Activated effector memory CD4-positive, alpha-beta T cell treated with Interleukin-2 at 50 U/mL for 16 hours (primary cell): ENCODE data around the gene AQP3.
"Not testable (repeated sequence)": the region's sequence is repeated elsewhere in the genome, so short reads cannot be mapped to it uniquely, and the experiment has no call there.

Experiments
- DNase-seq: peaks from one replicate; pipeline ENCODE4 v3.0.0-alpha.2; 2020

AQP3 gene

DNA sequence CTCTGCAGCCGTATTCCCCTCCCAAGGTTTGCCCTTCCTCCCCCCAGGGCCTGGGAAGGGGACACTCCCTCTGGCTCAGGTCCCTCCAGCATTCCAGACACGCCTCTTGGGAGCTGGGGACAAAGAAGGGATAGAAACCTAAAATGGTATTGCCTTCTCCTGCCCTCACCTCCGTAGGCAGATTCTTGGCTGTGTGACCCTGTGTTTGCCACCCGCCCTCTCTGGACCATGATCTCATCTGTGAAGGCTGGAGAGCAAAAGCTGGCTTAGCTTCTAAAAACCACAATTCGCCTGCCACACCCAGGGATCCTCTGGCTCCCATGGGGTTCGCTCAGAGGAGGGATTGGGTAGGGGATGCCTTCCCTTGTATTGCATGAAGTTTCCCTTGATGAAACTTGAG is 7.7 kb downstream of the AQP3 start:
- no peak for DNase-seq

DNA sequence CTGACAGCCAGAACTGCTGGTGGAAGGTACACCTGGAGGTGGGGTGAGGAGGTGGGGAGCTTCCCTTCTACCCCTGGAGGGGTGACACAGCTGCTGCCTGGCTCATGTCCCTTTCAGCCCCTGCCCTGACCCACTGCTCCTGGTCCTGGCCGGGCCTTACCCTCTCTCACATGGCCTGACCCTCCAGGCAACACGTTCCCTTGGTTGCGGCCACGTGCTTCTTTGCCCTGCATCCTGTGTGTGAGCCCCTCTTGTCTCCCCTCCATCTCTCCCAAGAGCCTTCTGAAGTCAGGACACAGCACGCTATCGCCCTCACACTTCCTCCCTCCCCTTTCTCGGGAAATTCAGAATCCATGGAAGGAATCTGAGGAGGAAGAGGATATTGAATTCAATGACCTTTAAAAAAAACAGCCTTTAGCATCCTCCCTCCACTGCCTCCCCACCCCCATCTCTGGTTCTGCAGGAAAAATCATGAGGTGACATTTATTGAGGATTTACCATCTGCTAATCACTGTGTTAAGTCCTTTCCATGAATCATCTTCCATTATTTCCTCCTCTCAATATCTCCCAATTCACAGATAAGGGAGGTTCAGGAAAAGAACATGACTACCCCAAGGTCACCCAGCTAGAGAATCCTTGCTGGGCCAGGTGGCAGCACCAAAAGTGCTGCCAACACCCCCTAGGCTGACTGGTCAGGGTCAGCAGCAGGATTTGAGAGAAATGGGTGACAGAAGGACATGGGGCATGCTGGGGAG is 8.3 kb downstream of the AQP3 start:
- no peak for DNase-seq

DNA sequence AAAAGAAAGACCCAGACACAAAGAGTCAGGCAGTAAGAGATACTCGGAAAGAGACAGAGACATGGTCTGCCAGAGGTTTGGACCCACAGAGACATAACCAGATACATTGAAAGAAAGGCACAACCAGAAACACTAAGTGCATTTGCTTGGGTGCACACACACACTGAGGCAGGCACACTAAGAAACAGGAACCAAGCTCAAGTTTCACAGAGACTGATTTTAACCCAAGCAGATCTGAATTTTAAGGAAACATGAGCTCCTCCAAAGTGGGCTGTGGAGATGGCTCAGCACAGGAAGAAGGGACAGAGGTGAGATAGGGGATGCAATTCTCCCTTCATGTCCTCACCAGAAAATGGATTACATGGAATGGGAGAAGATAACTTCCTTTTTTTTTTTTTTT is 9.5 kb downstream of the AQP3 start:
- no peak for DNase-seq

DNA sequence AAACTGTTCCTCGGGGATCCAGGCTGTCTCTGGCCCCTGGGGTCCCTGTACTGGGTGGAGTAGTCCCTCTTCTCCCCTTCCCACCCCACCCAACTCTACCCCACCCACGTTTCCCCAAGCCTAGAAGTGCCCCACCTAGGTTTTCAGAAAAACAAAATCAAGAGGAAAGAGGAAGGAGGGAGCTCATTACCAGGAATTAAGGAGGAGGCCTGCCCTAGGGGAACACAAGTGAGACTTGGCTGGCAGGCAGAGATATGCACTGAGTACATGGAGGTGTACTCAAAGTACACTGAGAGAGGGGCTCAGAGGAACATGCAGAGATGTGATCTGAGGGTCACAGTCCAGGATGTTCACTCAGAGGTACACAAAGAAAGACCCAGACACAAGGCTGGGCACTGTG is 10.2 kb downstream of the AQP3 start:
- no peak for DNase-seq

DNA sequence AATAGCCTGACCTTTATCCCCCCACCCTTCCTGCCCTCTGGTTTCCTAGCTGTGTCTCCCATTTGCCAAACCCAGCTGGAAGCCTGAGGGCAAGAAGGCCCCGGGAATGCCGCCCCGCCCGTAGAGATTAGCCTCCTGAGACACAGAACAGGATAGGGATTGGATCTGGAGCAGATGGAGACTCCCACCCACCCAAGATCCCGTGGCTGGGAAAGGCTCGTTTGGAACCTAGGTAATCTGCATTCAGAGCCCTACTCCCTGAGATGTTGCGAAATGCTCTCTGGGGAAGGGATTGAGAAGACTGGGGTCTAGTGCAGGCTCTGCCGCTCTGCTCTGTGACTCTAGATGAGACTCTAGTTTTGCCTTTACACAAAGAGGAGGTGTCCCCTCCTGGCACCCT is 10.9 kb downstream of the AQP3 start:
- no peak for DNase-seq

DNA sequence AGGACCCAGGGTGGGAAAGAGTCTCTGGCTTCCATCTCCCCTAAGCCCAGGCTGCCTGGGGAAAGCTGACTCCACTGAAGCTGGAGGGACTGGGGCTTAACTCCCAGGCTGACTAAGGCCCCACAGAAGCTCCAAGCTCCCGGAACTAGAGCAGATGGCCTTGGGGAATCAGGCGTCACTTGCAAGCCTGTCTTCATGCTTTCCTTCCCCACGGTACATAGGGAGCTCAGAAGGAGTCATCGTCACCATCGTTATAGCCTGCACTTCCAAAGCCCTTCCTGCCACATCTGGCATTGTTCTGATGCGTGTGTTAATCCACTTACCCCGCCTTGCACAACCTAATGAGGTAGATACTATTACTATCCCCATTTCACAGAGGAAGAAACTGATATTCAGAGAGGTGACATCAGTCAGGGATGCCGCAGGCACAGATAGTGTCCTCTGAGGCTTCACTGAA is 11.5 kb downstream of the AQP3 start:
- DNase-seq: no peak

DNA sequence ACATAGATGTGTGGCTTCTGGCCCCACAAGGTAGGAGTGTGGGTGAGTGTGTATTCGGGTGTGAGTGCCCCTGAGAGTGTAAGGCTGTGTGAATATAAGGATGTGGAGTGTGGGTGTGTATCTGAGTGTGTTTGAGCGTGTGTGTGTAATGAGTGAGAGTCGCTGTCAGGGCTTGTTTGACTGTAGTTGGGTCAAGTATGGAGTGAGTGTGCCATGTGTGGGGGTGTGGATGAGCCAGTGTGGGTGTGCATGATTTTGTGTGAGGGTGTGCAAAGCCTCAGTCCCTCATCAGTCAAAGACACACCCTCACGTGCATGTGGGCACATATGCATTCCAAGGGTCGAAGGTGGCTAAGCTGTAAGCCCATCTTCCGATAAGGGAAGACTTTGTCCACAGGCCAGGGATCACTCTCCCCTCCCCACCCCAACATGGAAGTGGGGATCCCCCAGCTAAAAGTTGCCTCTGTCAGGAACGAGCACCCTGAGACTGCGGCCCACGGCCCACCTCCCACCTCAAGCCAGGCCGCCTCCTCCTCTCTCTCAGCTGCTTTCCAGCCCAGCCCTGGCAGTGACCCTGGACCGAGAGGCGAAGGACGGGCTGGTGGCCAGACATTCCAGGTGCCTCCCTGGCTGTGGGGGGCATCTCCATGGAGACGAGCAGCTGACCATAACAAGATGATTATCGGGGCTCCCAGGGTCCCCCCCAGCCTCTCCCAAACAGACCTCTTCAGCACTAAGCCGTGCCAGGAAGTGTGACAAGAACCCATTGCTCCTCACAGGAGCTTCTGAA is 12.9 kb downstream of the AQP3 start:
- DNase-seq: no peak

DNA sequence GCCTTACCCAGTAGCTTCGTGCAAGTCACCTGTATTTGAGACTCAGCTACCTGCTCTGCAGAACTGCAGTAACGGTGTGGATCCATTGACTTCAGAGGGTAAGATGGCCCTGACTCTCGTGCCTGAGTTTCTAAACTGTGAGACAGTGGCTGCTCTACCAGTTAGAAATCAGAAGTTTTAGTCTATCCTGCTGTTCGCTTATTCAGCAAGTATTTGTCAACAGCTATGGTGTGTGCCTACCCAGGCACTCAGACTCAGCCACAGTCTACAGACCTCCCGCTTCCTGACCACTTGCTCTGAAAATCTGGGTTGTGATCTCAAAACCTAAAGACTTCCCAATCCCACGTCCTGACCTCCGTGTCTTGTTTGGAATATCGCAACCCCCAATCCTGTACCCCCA is 13.5 kb downstream of the AQP3 start:
- DNase-seq: no peak

DNA sequence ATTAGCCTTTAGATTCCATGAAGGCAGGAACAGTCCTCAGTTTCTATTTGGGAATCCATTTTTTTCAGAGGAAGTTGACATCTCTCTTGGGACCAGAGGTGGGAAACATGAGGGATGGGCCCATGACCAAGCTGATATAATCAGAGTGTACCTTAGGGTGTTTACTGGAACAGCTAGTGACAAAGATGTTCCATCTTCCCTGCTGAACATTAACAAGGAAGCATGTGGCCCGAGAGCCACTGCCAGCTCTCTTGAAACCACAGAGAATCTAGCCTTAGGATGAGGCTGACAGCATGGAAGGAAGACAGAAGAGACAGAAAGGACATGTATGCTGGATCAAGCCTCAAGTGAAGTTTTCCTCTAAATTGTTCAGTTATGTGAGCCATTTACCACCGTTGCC is 16.0 kb downstream of the AQP3 start:
- no peak for DNase-seq

DNA sequence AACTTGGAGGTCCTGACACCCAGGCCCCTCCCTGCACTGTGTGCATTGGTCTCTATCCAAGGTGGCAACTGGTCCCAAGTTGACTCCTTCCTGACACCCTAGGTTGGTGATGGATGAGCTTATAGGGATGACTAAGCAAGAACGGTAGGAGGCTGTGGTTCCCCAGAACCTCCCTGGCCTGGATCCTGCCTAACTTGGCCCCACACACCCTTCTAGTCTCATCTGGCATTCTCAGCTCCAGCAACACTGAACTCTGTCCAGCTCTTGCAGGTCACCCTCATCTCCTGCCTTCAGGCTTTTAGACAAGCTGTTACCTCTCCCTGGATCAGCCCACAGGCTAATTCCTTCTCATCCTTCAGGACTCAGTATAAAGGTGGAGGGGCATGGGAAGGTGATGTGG is 16.5 kb downstream of the AQP3 start:
- DNase-seq: no peak

DNA sequence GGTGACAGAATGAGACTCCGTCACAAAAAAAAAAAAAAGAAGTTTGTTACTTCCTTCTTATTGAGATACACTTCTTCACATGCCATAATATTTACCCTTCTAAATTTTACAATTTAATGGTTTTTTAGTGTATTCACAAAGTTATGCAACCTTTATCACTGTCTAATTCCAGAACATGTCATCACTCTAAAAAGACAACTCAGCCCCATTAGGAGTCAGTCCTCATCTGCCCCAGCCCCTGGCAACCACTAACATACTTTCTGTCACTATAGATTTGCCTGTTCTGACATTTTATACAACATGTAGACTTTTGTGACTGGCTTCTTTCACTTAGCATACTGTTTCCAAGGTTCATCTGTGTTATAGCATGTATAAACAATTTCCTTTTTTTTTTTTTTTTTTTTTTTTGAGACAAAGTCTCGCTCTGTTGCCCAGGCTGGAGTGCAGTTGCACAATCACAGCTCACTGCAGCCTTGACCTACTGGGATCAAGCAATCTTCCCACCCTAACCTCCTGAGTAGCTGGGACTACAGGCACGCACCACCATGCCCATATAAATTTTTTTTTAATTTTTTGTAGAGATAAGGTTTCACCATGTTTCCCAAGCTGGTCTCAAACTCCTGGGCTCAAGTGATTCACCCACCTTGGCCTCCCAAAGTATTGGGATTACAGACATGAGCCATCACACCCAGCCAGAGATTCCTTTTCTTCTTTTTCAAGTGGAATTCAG is 18.0 kb downstream of the AQP3 start:
- no peak for DNase-seq

DNA sequence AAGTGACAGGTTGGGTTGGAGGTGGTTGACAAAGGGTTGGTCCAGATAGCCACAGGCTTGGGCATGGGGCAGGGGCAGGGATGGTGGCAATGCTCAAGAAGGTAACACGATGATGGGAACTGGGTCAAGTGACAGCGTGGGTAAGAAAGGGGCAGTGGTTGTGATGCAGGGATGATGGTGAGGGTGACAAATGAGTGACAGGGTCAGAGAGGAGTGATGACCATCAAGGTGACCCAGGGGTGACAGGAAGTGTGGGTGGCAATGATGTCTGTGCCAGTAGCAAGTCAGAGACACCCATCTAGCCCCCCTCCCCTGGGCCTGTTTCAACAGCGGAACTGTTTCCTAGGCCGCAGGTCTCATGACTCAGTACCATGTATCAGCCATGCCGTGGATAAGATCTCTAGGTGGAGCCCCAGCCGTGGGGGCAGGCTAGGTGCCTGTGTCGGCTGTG is 20.5 kb downstream of the AQP3 start:
- no peak for DNase-seq

DNA sequence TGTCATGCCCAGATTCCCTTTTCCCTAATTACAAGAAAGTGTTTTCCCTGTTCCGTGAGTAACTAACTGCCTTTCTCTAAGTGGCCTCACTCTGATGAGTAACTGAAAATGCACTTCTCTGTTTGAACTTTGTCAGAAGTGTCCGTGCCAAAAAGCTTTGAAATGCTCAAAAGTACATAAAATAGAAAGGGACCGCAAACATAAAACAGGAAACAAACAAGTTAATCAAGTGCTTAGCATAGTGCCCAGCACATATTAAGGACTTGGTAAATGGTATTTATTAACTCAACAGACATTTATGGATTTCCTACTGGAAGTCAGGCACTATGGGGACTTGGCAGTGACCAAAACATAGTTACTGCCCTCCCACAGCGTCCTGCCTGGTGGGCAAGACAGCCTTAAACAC is 22.3 kb downstream of the AQP3 start:
- DNase-seq: no peak

DNA sequence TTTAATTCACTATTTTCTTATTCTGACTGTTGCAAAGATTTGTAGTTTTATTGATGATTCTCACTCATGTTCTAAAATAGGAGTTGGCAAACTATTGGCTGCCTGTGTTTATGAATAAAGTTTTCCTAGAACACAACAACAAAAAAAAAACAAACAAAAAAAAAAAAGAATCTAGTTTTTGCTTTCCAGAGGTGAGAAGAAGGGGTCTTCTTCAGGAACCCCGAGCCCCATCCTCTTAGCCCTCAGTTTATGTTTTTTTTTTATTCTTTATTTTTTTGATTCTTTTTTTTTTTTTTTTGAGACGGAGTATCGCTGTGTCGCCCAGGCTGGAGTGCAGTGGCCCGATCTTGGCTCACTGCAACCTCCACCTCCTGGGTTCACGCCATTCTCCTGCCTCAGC is 22.9 kb downstream of the AQP3 start:
- not testable (repeated sequence) for DNase-seq

DNA sequence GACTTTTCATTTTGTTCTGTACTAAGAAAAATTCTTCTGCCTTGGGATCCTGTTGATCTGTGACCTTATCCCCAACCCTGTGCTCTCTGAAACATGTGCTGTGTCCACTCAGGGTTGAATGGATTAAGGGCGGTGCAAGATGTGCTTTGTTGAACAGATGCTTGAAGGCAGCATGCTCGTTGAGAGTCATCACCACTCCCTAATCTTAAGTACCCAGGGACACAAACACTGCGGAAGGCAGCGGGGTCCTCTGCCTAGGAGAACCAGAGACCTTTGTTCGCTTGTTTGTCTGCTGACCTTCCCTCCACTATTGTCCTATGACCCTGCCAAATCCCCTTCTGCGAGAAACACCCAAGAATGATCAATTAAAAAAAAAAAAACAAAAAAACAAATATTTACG is 23.4 kb downstream of the AQP3 start:
- DNase-seq: not testable (repeated sequence)

DNA sequence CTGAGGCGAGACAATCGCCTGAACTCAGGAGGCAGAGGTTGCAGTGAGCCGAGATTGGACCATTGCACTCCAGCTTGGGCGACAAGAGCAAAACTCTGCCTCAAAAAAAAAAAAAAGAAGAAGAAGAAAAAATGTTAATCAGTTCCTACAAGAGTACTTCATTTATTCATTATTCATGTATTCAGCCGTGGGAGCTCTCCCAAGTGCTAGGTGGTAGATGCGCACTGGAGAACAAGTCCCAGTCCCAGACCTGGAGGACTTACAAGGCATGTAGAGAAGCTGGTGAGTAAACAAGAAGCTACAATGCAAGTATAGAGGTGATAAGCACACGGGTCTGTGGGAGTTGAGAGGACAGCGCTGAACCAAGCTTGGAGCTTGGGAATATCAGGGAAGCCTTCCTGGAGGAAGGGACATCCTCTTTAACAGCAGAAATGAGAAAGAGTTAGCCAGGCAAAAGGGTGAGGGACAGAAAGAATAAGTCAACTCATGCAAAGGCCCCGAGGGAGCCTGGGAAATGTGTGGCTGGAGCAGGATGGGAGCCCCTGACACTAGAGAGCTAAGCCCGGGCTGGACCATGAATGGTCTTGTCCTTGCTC is 27.6 kb downstream of the AQP3 start:
- no peak for DNase-seq

DNA sequence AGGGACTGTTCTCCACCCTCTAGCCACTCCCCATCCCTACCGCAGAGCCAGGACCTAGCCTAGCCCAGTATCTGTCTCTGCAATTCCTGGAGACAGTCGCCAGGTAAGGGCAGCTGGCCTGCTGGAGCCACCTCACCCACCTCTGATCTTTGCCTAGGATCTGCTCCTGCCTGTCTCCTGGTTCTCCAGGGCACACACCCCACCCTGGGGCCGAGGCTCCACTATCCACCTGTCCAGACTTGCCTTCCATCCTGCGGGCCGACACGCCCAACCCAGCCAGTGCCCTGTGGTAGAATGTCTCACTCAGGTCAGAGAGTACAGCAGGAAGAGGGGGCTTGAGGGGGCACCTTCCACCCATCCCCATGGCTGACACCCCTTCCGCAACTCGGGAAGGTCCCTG is 29.3 kb downstream of the AQP3 start:
- no peak for DNase-seq

DNA sequence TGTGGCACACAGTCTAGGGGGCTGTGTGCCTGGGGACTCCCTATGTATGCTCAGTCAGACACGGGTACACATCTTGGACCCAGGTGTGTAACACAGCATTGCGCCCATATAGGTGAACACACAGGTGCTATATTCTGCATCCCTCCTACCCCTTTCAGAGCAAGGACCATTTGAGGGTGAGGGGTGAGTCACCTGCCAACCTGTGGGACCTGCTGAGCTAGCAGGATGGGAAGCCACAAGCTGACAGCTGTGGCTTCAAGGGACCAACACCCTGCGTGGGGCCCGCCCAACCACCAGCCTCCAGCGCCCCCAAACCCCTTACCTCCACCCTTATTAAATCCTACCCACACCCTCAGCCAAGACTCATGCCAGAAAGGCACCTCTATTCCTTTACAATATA is 30.4 kb downstream of the AQP3 start:
- DNase-seq: peak; percentile 56

DNA sequence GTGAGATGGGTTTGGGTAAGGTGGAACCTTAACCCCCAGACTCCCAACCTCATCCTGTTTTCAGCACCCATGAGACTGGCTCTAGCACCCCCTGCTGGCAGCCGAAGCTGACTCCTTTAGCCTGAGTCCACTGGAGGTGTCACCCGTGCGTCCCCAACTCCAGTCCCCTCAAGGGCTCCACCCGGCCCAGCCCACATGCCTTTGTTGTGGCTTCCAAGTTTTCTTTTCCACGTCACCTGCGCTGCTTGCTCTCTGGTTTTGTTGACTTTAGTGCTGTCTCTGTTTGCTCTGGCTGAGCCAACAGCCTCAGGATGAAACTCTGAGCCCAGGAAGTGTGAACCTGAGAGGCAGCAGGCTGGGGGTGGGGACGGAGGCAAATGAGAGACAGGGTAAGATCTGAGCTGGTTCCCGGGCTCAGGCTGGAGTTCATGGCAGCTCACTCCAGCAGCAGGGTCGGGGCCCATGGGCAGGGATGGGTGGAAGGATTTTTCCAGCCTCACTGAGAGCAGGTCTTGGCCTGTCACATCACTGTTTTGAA is 31.8 kb downstream of the AQP3 start:
- DNase-seq: peak; percentile 92

DNA sequence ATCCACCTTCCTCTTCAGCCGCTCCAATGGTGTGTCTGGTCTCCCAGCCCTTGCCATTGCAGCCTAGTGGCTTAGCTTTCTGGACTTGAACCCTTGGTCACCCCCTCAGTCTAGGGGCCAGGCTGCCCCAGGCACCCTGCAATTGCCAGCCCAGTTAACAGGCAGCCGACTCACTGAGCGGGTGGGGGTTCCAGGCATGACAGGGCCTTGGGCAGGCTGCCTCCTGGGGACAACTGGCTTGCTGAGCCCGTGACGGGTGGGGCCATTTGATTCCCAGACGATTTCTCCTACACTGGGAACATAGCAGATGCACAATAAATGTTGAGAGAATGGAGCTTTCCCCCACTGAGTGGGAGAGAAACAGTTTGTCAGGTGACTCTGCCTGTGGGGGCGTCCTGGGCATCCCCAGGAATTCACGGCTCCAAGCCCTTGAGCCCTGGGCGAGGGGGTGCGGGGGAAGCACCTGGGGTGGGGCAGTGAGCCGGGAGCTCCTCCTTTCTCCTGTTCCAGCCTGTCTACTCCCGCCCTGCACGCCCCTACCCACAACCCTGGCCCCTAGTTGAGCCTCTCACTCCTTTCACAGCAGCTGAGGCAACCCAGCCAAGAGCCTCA is 32.4 kb downstream of the AQP3 start:
- DNase-seq: no peak

DNA sequence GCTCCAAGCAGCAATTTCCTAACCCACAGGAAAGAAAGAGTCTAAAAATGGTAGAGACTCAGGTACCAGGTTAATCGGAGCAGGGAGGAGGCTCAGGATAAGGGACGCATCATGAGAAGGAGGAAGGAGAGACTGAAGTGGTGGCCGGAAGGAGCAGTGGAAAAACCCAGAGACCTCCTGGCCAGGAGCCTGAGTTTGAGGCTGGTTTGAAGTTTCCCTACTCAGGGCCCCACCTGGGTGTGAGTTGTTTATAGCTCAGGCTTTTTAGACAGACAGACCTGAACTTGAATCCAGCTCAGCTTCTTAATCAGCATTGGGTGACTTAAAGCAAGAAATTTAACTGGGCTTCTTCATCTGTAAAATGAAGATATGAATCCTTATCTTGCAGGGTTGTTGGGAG is 33.1 kb downstream of the AQP3 start:
- no peak for DNase-seq

DNA sequence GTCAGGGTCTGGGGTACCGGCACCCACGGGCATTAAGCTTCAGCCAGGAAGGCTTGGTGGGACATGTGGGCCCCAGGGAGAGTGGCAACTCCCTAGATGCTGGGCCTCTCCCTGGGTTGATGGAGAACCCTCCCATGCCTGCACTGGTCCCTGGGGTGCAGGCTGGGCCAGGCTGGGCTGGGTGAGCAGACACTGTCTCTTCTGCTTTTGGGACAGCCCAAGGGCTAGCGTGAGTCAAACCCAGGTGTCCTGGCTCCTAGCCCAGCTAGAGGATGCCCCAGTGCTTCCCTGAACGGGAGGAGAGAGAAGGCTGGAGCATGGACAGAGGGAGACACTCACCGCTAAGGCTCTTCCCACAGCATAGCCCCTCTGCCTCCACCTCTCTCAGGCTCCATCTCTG is 39.3 kb downstream of the AQP3 start:
- no peak for DNase-seq

DNA sequence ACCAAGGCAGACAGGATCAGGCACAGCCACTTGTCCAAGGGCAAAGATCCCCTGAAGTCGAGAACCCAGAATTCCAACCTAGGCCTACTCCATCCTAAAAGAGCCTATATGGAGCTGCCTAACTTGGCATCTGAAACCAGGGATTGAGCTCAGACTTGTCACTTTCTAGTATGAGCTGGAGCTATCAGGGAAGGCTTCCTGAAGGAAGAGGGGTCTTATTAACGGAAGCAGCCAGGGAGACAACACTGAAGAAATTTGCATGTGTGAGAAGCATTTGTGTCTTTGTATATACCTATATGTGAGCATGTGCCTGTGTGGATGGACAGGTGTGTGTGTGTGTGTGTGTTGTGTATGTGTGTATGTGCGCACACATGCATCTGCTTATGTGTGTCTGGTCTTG is 40.3 kb downstream of the AQP3 start:
- no peak for DNase-seq
